Calu3 (cell line): ENCODE measurements around the gene IFI44L. TPM values are rescaled to one million over a fixed set of nuclear protein-coding genes. Genes with fewer than 3 reads are reported as not detected.

ENCODE experiments used
- BruUV-seq: library from RNA; stranded (reverse); fragments of 400-500 nt; replicated peaks from 2 replicates; lab custom pipeline; 2021; lab: Mats Ljungman, UMichigan
- CTCF ChIA-PET: fragments of 300-600 bp; sonication (Branson Sonifier 250); formaldehyde crosslinking; loops from one replicate; lab custom pipeline; 2022; ENCODE audit warnings: antibody characterized with exemption; lab: Charles Lee
- DNase-seq: peaks from one replicate; pipeline ENCODE4 v3.0.0; 2022
- H3K27ac Mint-ChIP-seq: one replicate; pipeline ENCODE4 v1.8.0; 2022; ENCODE audit warnings: mixed read lengths; ENCODE audit not compliant: unreplicated experiment
- H3K27me3 Mint-ChIP-seq: one replicate; pipeline ENCODE4 v1.8.0; 2022; ENCODE audit warnings: mixed read lengths; ENCODE audit not compliant: unreplicated experiment
- H3K36me3 Mint-ChIP-seq: one replicate; pipeline ENCODE4 v1.8.0; 2022; ENCODE audit warnings: mild to moderate bottlenecking, moderate library complexity, mixed read lengths; ENCODE audit not compliant: insufficient read depth, unreplicated experiment
- H3K4me1 Mint-ChIP-seq: one replicate; pipeline ENCODE4 v1.8.0; 2022; ENCODE audit warnings: mild to moderate bottlenecking, low read depth, mixed read lengths; ENCODE audit not compliant: unreplicated experiment
- H3K4me3 Mint-ChIP-seq: one replicate; pipeline ENCODE4 v1.8.0; 2022; ENCODE audit warnings: mild to moderate bottlenecking, low read depth, moderate library complexity, mixed read lengths; ENCODE audit not compliant: unreplicated experiment
- H3K9me3 Mint-ChIP-seq: one replicate; pipeline ENCODE4 v1.8.0; 2022; ENCODE audit warnings: low read depth, mixed read lengths; ENCODE audit not compliant: unreplicated experiment
- intact Hi-C: fragments of 100-400 bp; cut with micrococcal nuclease; formaldehyde crosslinking; loops from one replicate; pipeline ENCODE4 v1.10.0; 2022; ENCODE audit not compliant: unreplicated experiment
- total RNA-seq: library from RNA; stranded (reverse); gene quantifications from 2 replicates; pipeline ENCODE4 v1.2.3, GENCODE V29; 2022
- TF ChIP-seq, protein P1 (sequence below): fragments of 200-600 bp; IDR thresholded peaks from one replicate; pipeline ENCODE4 v1.8.0; 2022; ENCODE audit warnings: antibody characterized with exemption; ENCODE audit not compliant: unreplicated experiment

The IFI44L gene
- total RNA-seq, 1 experiment from 2014 or later, result 82.0 TPM

DNA sequence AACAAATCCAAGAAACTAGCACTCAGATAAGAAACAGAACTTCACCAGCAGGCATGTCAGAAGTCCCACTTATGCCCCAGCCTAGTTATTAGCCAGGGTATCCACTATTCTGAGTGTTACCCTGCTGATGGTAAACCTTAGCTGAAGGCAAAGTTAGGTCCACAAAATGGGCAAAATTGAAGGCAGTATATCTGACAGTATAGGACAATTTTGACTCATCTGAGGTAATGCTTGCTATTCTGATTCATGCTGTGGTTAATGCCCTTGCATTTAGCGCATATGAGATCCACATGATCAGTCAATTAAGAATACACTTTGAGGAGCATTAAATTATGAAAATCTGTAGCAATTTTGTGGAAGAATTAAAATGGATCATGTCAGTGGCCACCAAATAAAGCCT, 44.5 kb downstream of the IFI44L start:
- H3K27ac Mint-ChIP-seq, result no peak overlapping the region
- H3K36me3 Mint-ChIP-seq, result peaks cover 18% of the 10 kb centered on the region
- TF ChIP-seq, protein P1, sequence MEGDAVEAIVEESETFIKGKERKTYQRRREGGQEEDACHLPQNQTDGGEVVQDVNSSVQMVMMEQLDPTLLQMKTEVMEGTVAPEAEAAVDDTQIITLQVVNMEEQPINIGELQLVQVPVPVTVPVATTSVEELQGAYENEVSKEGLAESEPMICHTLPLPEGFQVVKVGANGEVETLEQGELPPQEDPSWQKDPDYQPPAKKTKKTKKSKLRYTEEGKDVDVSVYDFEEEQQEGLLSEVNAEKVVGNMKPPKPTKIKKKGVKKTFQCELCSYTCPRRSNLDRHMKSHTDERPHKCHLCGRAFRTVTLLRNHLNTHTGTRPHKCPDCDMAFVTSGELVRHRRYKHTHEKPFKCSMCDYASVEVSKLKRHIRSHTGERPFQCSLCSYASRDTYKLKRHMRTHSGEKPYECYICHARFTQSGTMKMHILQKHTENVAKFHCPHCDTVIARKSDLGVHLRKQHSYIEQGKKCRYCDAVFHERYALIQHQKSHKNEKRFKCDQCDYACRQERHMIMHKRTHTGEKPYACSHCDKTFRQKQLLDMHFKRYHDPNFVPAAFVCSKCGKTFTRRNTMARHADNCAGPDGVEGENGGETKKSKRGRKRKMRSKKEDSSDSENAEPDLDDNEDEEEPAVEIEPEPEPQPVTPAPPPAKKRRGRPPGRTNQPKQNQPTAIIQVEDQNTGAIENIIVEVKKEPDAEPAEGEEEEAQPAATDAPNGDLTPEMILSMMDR, result no peak
- intact Hi-C loops, result no loop called here
- H3K9me3 Mint-ChIP-seq, result no peaks in the 10 kb centered on the region
- H3K4me1 Mint-ChIP-seq, result no peaks in the 10 kb centered on the region
- no peaks in the 10 kb centered on the region for H3K27me3 Mint-ChIP-seq
- H3K4me3 Mint-ChIP-seq, result no peak overlapping the region
- no peak for DNase-seq
- CTCF ChIA-PET, result no interaction called here
- BruUV-seq, result no TSS peak

DNA sequence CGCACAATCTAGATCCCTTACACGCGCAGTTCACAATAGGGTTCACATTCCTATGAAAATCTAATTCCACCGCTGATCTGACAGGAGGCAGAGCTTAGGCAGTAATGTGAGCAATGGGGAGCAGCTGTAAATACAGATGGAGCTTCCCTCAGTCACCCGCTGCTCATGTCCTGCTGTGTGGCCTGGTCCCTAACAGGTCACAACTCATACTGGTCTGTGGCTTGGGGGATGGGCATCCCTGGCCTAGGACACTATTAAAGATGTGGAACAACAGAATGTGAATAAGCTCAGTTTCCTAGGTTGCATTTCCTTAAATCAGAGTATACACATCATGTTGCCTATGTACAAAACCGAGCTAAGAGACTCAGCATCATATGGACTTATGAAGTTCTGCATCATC, 45.6 kb downstream of the IFI44L start:
- intact Hi-C loops, result no loop called here

GRCh38 chr1:78667939-78668338, 47.7 kb downstream of the IFI44L start:
- Mint-ChIP-seq H3K9me3 (no peaks in the 10 kb centered on the region), H3K4me1 (no peaks in the 10 kb centered on the region), H3K36me3 (peaks cover 9% of the 10 kb centered on the region), H3K27me3 (no peaks in the 10 kb centered on the region), H3K4me3 (no peak overlapping the region), H3K27ac (no peak overlapping the region)
- CTCF ChIA-PET, result no interaction called here
- TF ChIP-seq, protein P1, result no peak
- intact Hi-C loops, result no loop called here
- no peak for DNase-seq
- no TSS peak for BruUV-seq

More for the DNA sequence above, 45.6 kb downstream of the IFI44L start:
- no TSS peak for BruUV-seq
- DNase-seq, result no peak
- Mint-ChIP-seq H3K36me3 (peaks cover 18% of the 10 kb centered on the region), H3K9me3 (no peaks in the 10 kb centered on the region), H3K27ac (no peak overlapping the region), H3K4me3 (no peak overlapping the region), H3K27me3 (no peaks in the 10 kb centered on the region), H3K4me1 (no peaks in the 10 kb centered on the region)
- TF ChIP-seq, protein P1, result no peak
- CTCF ChIA-PET, result no interaction called here

GRCh38 chr1:78668427-78668826, 48.2 kb downstream of the IFI44L start:
- no peaks in the 10 kb centered on the region for H3K9me3 Mint-ChIP-seq
- peaks cover 9% of the 10 kb centered on the region for H3K36me3 Mint-ChIP-seq
- no peak overlapping the region for H3K4me3 Mint-ChIP-seq
- BruUV-seq, result no TSS peak
- TF ChIP-seq, protein P1, result no peak
- no peaks in the 10 kb centered on the region for H3K4me1 Mint-ChIP-seq
- intact Hi-C loops, result no loop called here
- no peak overlapping the region for H3K27ac Mint-ChIP-seq
- CTCF ChIA-PET, result no interaction called here
- DNase-seq, result no peak
- H3K27me3 Mint-ChIP-seq, result no peaks in the 10 kb centered on the region
